ENCODE data around the gene ZNF662. TPM values are rescaled to one million over a fixed set of nuclear protein-coding genes. Genes with fewer than 3 reads are reported as not detected.

ZNF662 gene
- total and polyA plus RNA-seq, 2 of the 13 experiments (the other 11 are each of a cell fraction or from before 2014, with no cell fraction given) = not detected

DNA sequence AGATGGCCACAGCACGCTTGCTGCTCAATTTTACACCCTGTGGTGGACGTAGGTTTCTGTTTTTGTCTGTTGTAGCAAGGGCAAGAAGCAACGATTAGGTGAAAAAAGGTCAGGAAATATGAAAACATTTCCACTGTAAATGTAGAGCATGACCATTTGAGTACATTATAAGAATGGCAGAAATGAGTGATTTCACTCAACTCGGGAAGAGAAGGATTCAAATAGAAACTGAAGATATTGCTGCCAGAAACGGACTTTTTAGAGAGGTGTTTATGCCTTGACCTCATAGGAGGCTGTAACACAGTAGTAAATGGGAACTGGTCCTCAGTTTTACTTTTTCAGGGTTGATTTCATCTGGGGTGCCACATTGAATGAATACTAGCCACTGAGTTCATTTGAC lies 40.1 kb downstream of the ZNF662 start (continued):
- TF ChIP-seq ZNF589 (CRISPR knock-in tag; conservative IDR thresholded peaks at IDR 0.05) = no peak
- TF ChIP-seq ZNF567 (CRISPR knock-in tag; IDR thresholded peaks at IDR 0.05; ENCODE audit: borderline replicate concordance) = no peak
- TF ChIP-seq ZNF296 (CRISPR knock-in tag; conservative IDR thresholded peaks at IDR 0.05) = no peak
- TF ChIP-seq SAP130 (CRISPR knock-in tag; IDR thresholded peaks at IDR 0.05; ENCODE audit: low read depth) = no peak
- TF ChIP-seq KLF6 (CRISPR knock-in tag; IDR thresholded peaks at IDR 0.05) = no peak
- no peak for TF ChIP-seq U2AF1 (optimal IDR thresholded peaks at IDR 0.05; ENCODE audit: low read depth, low read length)
- TF ChIP-seq, protein P1, sequence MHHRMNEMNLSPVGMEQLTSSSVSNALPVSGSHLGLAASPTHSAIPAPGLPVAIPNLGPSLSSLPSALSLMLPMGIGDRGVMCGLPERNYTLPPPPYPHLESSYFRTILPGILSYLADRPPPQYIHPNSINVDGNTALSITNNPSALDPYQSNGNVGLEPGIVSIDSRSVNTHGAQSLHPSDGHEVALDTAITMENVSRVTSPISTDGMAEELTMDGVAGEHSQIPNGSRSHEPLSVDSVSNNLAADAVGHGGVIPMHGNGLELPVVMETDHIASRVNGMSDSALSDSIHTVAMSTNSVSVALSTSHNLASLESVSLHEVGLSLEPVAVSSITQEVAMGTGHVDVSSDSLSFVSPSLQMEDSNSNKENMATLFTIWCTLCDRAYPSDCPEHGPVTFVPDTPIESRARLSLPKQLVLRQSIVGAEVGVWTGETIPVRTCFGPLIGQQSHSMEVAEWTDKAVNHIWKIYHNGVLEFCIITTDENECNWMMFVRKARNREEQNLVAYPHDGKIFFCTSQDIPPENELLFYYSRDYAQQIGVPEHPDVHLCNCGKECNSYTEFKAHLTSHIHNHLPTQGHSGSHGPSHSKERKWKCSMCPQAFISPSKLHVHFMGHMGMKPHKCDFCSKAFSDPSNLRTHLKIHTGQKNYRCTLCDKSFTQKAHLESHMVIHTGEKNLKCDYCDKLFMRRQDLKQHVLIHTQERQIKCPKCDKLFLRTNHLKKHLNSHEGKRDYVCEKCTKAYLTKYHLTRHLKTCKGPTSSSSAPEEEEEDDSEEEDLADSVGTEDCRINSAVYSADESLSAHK (CRISPR knock-in tag; IDR thresholded peaks at IDR 0.05; ENCODE audit: borderline replicate concordance) = no peak
- no peak for TF ChIP-seq POLR2AphosphoS5 (IDR thresholded peaks at IDR 0.05; ENCODE audit: low read depth, low read length)

DNA sequence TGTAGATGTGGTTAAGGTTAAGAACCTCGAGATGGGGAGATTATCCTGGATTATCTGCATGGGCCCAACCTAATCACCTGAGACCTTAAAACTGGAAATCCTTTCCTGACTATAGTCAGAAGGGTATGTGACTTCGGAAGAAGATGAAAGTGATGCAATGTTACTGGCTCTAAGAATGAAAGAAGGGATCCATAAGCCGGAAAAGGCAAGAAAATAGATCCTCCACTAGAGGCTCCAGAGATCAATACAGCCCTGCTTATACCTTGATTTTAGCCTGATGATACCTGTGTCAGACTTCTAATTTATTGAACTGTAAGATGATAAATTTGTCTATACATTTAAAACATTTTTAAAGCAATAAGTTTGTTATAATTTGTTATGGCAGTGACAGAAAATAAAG lies 51.6 kb downstream of the ZNF662 start:
- Histone ChIP-seq H3K9me3 (ENCODE audit: low read length) (no peaks in the 10 kb centered on the region), H3K4me2 (ENCODE audit: low read depth, low read length) (no peak overlapping the region), H4K20me1 (ENCODE audit: insufficient read depth, low read length) (no peaks in the 10 kb centered on the region), H3K4me3 (replicated peaks in 1 of 3; ENCODE audit: insufficient read depth in 1 of 3, low read depth in 2 of 3, low read length in 3 of 3) (no peak overlapping the region), H3K79me2 (ENCODE audit: insufficient read depth, low read length) (no peaks in the 10 kb centered on the region), H3K27me3 (ENCODE audit: control insufficient read depth in 1 of 2, insufficient read depth in 2 of 2, low read length in 2 of 2) (no peaks in the 10 kb centered on the region), H2AFZ (ENCODE audit: low read length) (no peak overlapping the region), H3K4me1 (ENCODE audit: insufficient read depth, low read length) (no peaks in the 10 kb centered on the region), H3K27ac (ENCODE audit: extremely low read length, insufficient read depth, low read length) (no peak overlapping the region), H3K9ac (ENCODE audit: insufficient read depth, low read depth, low read length) (no peak overlapping the region), H3K36me3 (replicated peaks in 1 of 2; ENCODE audit: control insufficient read depth in 1 of 2, insufficient read depth in 2 of 2, low read length in 2 of 2) (no peaks in the 10 kb centered on the region)
- CTCF ChIA-PET (ENCODE audit: low intra/inter-chr PET ratio, low total read pairs) = no interaction called here
- peak; percentile 12; the same call in 1 of the 2 replicates for TF ChIP-seq STAG1 (CRISPR knock-in tag; IDR thresholded peaks at IDR 0.05)
- no peak for TF ChIP-seq ZNF766 (CRISPR knock-in tag; IDR thresholded peaks at IDR 0.05; ENCODE audit: borderline replicate concordance)
- TF ChIP-seq ZNF230 (CRISPR knock-in tag; IDR thresholded peaks at IDR 0.05) = no peak
- TF ChIP-seq POLR2AphosphoS5 (IDR thresholded peaks at IDR 0.05; ENCODE audit: low read depth, low read length) = no peak
- 0 out of 2 replicates have a peak, but pooled peaks have one; percentile 11 for TF ChIP-seq CEBPB (IDR thresholded peaks at IDR 0.05; ENCODE audit: borderline replicate concordance, low read depth, low read length)
- no peak for TF ChIP-seq GLI4 (CRISPR knock-in tag; IDR thresholded peaks at IDR 0.05; ENCODE audit: borderline replicate concordance)
- TF ChIP-seq ZFP36 (IDR thresholded peaks at IDR 0.05; ENCODE audit: borderline replicate concordance, low read depth, low read length, partially characterized antibody) = no peak
- 1% methylated on average over 3 of the region's 3 CpGs for WGBS (ENCODE audit: low lambda C conversion rate)
- DNase-seq (ENCODE audit: low spot score) (no peak), FAIRE-seq (no peak), ATAC-seq (no peak)
- no TSS peak for BruUV-seq (replicated peaks)
- POLR2A ChIA-PET = no interaction called here
- intact Hi-C loops (cut with micrococcal nuclease; ENCODE audit: unreplicated experiment) = no loop called here
- in situ Hi-C loops (cut with HindIII; ENCODE audit: extremely low pct_ligation_motif_present, low pct_unique_long_range_greater_than_20kb) = loop anchor here (25.0 kb wide), 1 partner anchor 555 kb away; no protein-coding TSS in a partner anchor
